ENCODE measurements around the gene ACAP3. TPM values are rescaled to one million over a fixed set of nuclear protein-coding genes. Genes with fewer than 3 reads are reported as not detected.

The ACAP3 gene
- total and polyA plus RNA-seq, 10 of the 15 experiments (the other 5 are each of a cell fraction or from before 2014, with no cell fraction given) = 0.05 to 34.2 (median 7.1) TPM

DNA sequence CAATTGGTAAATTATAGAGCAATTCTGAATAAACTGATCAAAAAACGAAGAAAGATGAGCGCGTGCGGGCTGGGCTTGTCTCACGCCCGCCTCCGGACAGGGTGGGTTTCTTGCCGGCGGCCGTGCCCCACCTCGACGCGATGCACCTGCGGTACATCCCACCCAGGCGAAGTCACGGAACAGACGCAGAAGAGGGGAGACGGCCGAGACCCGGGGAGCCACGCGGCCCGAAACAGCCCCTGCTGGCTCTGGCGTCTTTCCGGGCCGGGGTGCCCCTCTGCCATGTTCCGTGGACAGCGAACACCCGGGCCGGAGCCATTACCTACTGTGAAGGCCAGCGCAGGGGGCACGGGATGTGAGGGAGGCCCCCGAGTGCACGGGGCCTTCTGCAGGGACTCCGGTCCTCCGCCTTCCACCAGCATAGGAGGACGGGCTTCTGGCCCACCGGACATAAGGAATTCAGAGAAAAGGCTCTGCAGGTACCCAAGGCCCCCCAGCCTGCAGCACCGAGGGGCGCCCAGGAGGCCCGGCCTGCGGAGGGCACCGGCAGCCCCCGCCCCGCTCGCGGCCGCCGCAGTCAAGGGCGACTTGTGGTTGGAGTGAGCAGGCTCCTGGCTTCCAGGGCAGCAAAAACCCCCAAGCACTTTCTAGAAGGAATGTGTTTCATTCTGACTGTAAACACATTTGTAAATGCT lies 53.6 kb downstream of the ACAP3 start (continued):
- TF ChIP-seq SMAD1 (IDR thresholded peaks at IDR 0.05; ENCODE audit: low read depth, partially characterized antibody) = no peak
- TF ChIP-seq ZZZ3 (IDR thresholded peaks at IDR 0.05; ENCODE audit: control insufficient read depth, insufficient read length, low read depth) = no peak
- TF ChIP-seq CREM (IDR thresholded peaks at IDR 0.05; ENCODE audit: low read depth) = no peak

DNA sequence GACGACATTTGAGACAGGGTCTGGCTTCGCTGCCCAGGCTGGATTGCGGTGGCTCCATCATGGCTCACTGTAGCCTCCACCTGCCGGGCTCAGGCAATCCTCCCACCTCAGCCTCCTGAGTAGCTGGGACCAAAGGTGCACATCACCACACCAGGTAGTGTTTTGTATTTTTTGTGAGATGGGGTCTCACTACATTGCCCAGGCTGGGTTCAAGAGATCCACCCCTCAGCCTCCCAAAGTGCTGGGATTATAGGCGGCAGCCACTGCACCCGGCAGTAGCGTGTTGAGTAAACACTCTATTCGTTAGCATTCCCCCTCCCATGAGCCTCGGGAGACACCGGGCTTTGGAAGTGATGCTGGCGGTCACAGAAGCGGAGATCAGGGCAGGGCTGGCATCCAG lies 54.4 kb downstream of the ACAP3 start:
- H3K79me2 ChIP-seq (ENCODE audit: control insufficient read depth, insufficient read depth, low read length) = no peaks in the 10 kb centered on the region
- no peak for FAIRE-seq
- ChIA-PET CTCF (interaction anchor here (4.0 kb wide), 1 partner anchor 131 kb away, joined by 100 read pairs; no protein-coding TSS in a partner anchor), RAD21 (ENCODE audit: unreplicated experiment) (interaction anchor here (4.0 kb wide), 1 partner anchor 133 kb away, joined by 92 read pairs; no protein-coding TSS in a partner anchor), POLR2A (no interaction called here), SMC1A (ENCODE audit: uncharacterized antibody, unreplicated experiment) (no interaction called here)
- H3K4me3 ChIP-seq = no peak overlapping the region
- H3K27me3 ChIP-seq (replicated peaks in 1 of 2; ENCODE audit: control insufficient read depth in 2 of 2, insufficient read depth in 2 of 2, low read length in 1 of 2) = no peaks in the 10 kb centered on the region
- BruUV-seq (replicated peaks) = no TSS peak
- in situ Hi-C loops (cut with MboI) = loop anchor here (5.0 kb wide), 1 partner anchor 136 kb away; the partner anchor contains the start of gene C1orf159
- WGBS (ENCODE audit: insufficient coverage, insufficient replicate concordance, low lambda C conversion rate, missing lambda C conversion rate) = 93% methylated on average over 12 of the region's 12 CpGs
- intact Hi-C loops (cut with micrococcal nuclease; ENCODE audit: unreplicated experiment) = no loop called here
- no peak for DNase-seq (ENCODE audit: low read depth, low spot score)
- H3K36me3 ChIP-seq (ENCODE audit: control insufficient read depth in 2 of 2, insufficient read depth in 2 of 2, low read length in 1 of 2) = peaks cover 3 to 9% of the 10 kb centered on the region in 2 experiments; a peak in 3 of 4 replicates
- H3K4me1 ChIP-seq (ENCODE audit: control insufficient read depth, insufficient read depth, low read length) = peaks cover 12% of the 10 kb centered on the region
- H4K20me1 ChIP-seq (ENCODE audit: control insufficient read depth, insufficient read depth) = no peaks in the 10 kb centered on the region
- H3K27ac ChIP-seq (ENCODE audit: control insufficient read depth, insufficient read depth) = no peak overlapping the region
- no peak overlapping the region for H3K9ac ChIP-seq (ENCODE audit: control insufficient read depth, insufficient read depth, low read length)
- ATAC-seq = no peak
- no peak overlapping the region for H2AFZ ChIP-seq (ENCODE audit: control insufficient read depth, low read depth, low read length)
- no peak overlapping the region for H3K4me2 ChIP-seq (ENCODE audit: control insufficient read depth, insufficient read depth)
- H3K9me3 ChIP-seq (replicated peaks; ENCODE audit: control insufficient read depth, insufficient read depth, low read length) = no peaks in the 10 kb centered on the region
- no peak for TF ChIP-seq HDAC2 (IDR thresholded peaks at IDR 0.05)
- no peak for TF ChIP-seq NFYA (IDR thresholded peaks at IDR 0.05; ENCODE audit: borderline replicate concordance, low read depth, low read length)
